RWPE1 (cell line): ENCODE measurements around the gene KIRREL3.
A peak's percentile ranks its signal among the peaks of the same experiment; 100 is the strongest.

Experiments used
- CTCF ChIA-PET: fragments of 350-600 bp; sonication (Branson Sonifier 250); formaldehyde crosslinking; extraction: SDS; loops from one replicate; lab custom pipeline; 2021; lab: Yijun Ruan, JAX
- POLR2A ChIA-PET: fragments of 400-600 bp; formaldehyde crosslinking; extraction: SDS; loops from one replicate; lab custom pipeline; 2020; ENCODE audit warnings: antibody characterized with exemption; ENCODE audit not compliant: low non-redundant PET; lab: Yijun Ruan, JAX
- DNase-seq: peaks from one replicate; pipeline ENCODE4 v3.0.0; 2012; ENCODE audit warnings: low spot score
- H3K27ac ChIP-seq: fragments of 450-650 bp; 2 replicates; pipeline ENCODE4 v1.5.1; 2017
- CTCF ChIP-seq: fragments of 450-650 bp; conservative IDR thresholded peaks from 2 replicates; pipeline ENCODE4 v1.5.1; 2017; ENCODE audit warnings: low read depth, mild to moderate bottlenecking

KIRREL3 gene

GRCh38 chr11:126483621-126484195 lies 516.9 kb downstream of the KIRREL3 start:
- POLR2A ChIA-PET = no interaction called here
- no peak for TF ChIP-seq CTCF
- H3K27ac ChIP-seq = no peak overlapping the region
- DNase-seq = no peak
- CTCF ChIA-PET = interaction anchor here (0.6 to 1.2 kb wide), 6 partner anchors 30 to 656 kb away, joined by 3 to 4 read pairs (median 3); no protein-coding TSS in a partner anchor

DNA sequence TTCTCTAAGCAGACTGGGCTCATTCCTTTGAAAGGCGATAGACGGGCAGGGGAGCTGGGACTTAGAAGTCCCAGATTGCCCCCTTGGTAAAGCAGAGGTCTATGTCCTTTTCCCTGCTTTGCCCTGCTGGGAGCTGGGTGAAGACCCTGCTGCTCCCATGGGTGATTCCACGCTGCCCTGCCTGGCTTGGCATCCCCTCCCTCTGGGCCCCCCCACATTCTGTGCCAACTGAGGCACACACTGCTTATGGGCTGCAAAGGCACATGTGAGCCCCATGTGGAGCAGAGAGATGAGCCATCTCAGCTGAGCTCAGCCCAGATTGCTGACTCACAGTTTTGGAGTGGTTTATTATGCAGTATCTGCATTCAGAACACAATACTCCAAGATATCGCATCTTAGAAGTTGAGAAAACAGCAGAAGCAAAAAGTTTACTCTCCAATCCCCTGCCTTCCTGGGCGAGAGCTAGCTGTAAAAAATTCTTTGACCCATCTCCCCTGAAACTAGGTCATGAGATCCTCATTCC lies 517.9 kb downstream of the KIRREL3 start:
- H3K27ac ChIP-seq = no peak overlapping the region
- ChIA-PET POLR2A (interaction anchor here (0.6 kb wide), 1 partner anchor 550 kb away, joined by 3 read pairs; no protein-coding TSS in a partner anchor), CTCF (interaction anchor here (1.0 to 1.2 kb wide), 2 partner anchors 31 to 42 kb away, joined by 3 read pairs; no protein-coding TSS in a partner anchor)
- no peak for DNase-seq
- no peak for TF ChIP-seq CTCF

GRCh38 chr11:126481303-126481680 lies 519.3 kb downstream of the KIRREL3 start:
- ChIA-PET CTCF (interaction anchor here (0.5 to 3.1 kb wide), 26 partner anchors 12 to 969 kb away, joined by 3 to 48 read pairs (median 4); no protein-coding TSS in a partner anchor), POLR2A (interaction anchor here (0.6 kb wide), 1 partner anchor 212 kb away, joined by 3 read pairs; the partner anchor contains the start of genes FOXRED1 and SRPRA)
- H3K27ac ChIP-seq = no peak overlapping the region
- TF ChIP-seq CTCF = no peak
- no peak for DNase-seq

DNA sequence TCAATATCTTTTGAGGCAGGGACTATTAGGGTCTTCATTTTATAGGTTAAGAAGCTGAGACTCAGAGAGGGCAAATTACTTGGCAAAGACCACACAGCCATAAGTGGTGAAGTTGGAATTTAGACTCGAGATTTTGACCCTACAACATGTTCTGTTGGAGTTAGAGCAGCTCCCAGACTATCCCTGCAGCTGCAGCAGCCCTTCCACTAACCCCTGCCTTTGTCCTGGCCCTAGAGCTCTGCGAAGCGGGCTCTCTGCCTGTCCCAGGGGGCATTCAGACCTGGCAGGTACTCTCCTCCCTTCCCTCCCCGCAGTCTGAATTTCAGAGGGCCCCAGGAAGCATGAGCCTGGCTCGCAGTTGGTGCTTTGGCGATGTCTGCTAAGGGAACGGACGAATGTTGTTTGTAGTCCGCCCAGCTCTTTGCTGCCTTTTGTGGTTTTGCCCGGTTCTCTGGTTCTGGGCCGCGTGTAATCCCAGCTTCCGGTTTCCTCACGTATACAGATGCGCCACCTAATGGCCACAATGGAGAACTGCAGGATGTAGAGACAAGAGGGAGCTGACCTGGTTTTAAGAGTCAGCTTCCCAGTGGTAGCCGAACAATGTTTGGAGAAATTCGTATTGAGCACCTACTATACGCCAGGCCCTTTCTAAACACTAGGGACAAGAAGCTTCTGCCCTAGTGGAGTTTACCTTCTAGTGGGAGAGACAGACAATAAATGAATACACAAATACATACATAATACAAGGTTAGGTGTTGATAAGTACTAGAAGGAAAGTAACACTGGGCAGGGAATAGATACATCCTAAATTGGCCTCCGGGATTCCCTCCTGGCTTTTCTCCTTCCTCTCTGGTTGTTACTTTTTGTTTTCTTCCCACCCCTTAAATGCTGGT lies 519.9 kb downstream of the KIRREL3 start:
- ChIA-PET CTCF (interaction anchor here (0.5 to 3.1 kb wide), 30 partner anchors 11 to 1623 kb away, joined by 3 to 48 read pairs (median 4); no protein-coding TSS in a partner anchor), POLR2A (interaction anchor here (0.6 kb wide), 1 partner anchor 212 kb away, joined by 3 read pairs; the partner anchor contains the start of genes FOXRED1 and SRPRA)
- H3K27ac ChIP-seq = peak overlapping the region; percentile 44
- peak; percentile 89 for TF ChIP-seq CTCF
- peak; percentile 89 for DNase-seq

DNA sequence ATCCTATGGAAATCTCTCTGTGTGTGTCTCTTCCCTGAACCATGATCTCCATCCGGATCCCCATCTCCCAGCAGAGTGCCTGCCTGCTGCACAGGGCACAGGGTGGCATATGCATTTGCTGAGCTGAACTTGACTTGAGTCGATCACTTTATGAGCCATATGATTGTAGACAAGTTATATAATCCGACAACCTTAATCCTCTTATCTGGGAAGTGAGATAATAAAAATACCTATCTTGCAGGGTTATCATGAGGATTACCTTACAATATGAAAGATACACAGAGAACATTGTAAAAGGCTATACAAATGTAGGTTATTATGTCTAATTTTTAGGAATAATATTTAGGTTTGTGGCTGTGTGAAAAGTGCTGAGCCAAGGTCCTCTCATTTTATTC lies 520.6 kb downstream of the KIRREL3 start:
- no peak for TF ChIP-seq CTCF
- CTCF ChIA-PET = interaction anchor here (0.5 to 3.1 kb wide), 24 partner anchors 10 to 1624 kb away, joined by 3 to 48 read pairs (median 4); no protein-coding TSS in a partner anchor
- DNase-seq = no peak
- H3K27ac ChIP-seq = no peak overlapping the region
- POLR2A ChIA-PET = no interaction called here
